Right atrium auricular region (tissue), 2 donors: Measurements from ENCODE around the gene SET. TPM values are rescaled to one million over a fixed set of nuclear protein-coding genes. Genes with fewer than 3 reads are reported as not detected.
A peak's percentile ranks its signal among the peaks of the same experiment; 100 is the strongest.

ENCODE experiments used
- DNase-seq: peaks from one replicate; pipeline ENCODE4 v3.0.0-alpha.2; 2019; ENCODE audit warnings: low spot score
- H3K27ac ChIP-seq, 2 donors: fragments of 200-600 bp; sonication (generic); 1 replicate in 1 of 2; 2 replicates in 1 of 2; pipeline ENCODE4 v1.5.1; 2016 to 2019
- H3K27me3 ChIP-seq, 2 donors: fragments of 200-600 bp; sonication (generic); one replicate each; pipeline versions ENCODE4 v1.5.1 to v1.6.0; 2017 to 2019
- H3K36me3 ChIP-seq: fragments of 200-600 bp; sonication (generic); one replicate; pipeline ENCODE4 v1.5.1; 2016
- H3K4me1 ChIP-seq, 2 donors: fragments of 200-600 bp; sonication (generic); one replicate each; pipeline versions ENCODE4 v1.5.1 to v1.6.0; 2017 to 2019
- H3K4me3 ChIP-seq, 2 donors: fragments of 200-600 bp; sonication (generic); 1 replicate in 1 of 2; 2 replicates in 1 of 2; pipeline ENCODE4 v1.5.1; 2017 to 2019; ENCODE audit warnings: mild to moderate bottlenecking in 1 of 2, moderate library complexity in 1 of 2
- H3K9me3 ChIP-seq, 2 donors: fragments of 200-600 bp; sonication (generic); one replicate each; pipeline ENCODE4 v1.5.1; 2019
- CTCF ChIP-seq, 2 donors: fragments of 200-600 bp; sonication (generic); IDR thresholded peaks; one replicate each; pipeline ENCODE4 v1.5.1; 2019; ENCODE audit warnings: antibody characterized with exemption in 2 of 2
- total RNA-seq, 2 donors: library from RNA; depleted of rRNA; stranded (reverse); fragments of >200 nt; gene quantifications; one replicate each; pipeline ENCODE4 v1.1.0, GENCODE V29; 2016

Gene SET
- total RNA-seq, 2 donors from 2014 or later, result 104 to 125 TPM

- Histone ChIP-seq H3K27me3 (no peaks in the 10 kb centered on the region), H3K36me3 (no peaks in the 10 kb centered on the region), H3K9me3 (no peaks in the 10 kb centered on the region), H3K4me1 (peaks cover 0 to 6% of the 10 kb centered on the region in 2 donors), H3K27ac (no peak overlapping the region), H3K4me3 (no peak overlapping the region)
- TF ChIP-seq CTCF (IDR thresholded peaks at IDR 0.05), result no peak
- no peak for DNase-seq
Observed at GRCh38 chr9:128651798-128652197, 37.2 kb upstream of the SET start.

DNA sequence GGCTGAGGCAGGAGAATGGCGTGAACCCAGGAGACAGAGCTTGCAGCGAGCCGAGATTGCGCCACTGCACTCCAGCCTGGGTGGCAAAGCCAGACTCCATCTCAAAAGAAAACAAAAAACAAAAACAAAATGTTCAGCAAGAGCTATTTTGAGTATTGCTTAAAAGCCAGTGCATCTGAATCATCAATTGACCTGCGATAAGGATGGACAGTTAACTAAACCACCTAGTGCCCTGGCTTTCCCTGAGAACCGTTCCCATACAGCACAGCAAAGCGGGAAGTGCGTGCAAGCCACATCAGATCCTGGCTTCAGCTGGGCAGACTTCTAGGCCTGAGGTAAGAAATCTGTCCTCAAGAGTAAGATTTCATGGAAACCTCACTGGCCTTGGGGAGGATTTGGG, 35.1 kb upstream of the SET start:
- TF ChIP-seq CTCF (IDR thresholded peaks at IDR 0.05), result no peak
- Histone ChIP-seq H3K36me3 (no peaks in the 10 kb centered on the region), H3K4me1 (peaks cover 0 to 6% of the 10 kb centered on the region in 2 donors), H3K9me3 (no peaks in the 10 kb centered on the region), H3K27ac (no peak overlapping the region), H3K27me3 (no peaks in the 10 kb centered on the region), H3K4me3 (no peak overlapping the region)
- DNase-seq, result no peak

DNA sequence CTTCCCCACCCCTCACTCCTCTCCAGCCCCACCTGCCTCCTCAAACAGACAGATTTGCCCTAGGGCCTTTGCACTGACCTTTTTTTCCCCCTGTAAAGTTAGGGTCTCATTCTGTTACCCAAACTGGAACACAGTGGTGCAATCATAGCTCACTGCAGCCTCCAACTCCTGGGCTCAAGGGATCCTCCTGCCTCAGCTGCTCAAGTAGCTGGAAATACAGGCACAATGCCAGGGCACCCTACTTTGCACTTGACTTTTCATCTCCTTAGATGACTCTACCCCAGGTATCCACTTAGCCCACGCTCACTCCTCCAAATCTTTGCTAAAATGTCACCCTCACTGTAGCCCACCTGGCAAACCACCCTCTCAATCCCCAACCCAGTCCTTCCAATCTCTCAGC, 34.5 kb upstream of the SET start:
- H3K27ac ChIP-seq, result no peak overlapping the region
- DNase-seq, result no peak

DNA sequence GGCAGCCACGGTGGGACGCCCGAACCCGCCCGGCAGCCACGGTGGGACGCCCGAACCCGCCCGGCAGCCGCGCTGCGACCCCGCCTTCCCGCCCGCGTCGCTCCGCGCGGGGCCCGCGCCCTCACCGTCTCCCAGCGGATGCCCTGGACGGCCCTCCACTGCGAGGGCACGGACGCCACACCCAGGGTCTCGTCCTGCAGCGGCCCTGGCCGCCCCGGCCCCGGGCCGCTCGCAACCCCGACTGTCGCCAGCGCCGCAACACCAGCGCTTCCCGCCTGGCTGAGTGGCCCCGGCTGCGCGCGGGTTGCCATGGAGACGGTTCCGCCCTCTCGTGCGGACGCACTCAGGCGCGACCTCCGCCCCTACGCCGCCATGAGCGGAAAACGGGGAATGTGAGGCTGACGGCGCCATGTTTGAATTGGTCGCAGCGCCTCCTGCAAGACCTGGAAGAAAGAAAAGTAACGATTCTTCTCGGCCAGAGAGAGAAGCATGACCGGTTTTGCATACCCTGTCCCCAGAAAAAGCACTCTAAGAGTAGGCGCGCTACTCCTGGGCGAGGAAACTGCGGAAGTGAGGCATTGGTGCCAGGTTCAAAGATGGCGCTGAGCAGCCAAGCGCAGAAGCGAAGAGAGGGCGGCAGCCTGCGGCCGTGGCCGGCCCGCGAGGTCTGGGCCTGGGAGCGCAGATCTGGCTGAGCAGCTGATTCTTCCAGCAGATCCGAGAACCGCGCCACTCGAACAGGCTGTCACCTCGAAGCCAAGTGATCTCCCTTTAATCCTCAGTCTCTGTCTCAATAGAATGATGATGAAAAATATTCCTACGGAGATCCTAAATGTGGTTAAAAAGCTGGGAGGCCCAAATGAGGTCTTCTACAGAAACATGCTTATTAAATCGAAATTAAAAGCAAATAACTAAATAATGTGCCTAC, 32.3 kb upstream of the SET start, which contains the start of gene DYNC2I2:
TSS of gene DYNC2I2 (minus strand) at position 432 of the 928 bp plus-strand sequence. CDS start at position 311, 121 bp downstream.
- Histone ChIP-seq H3K36me3 (no peaks in the 10 kb centered on the region), H3K27ac (peak within 1 kb of the TSS; percentile 94 to 97), H3K27me3 (no peaks in the 10 kb centered on the region), H3K4me3 (peak within 1 kb of the TSS; percentile 66 to 75), H3K4me1 (peaks cover 0 to 6% of the 10 kb centered on the region in 2 donors), H3K9me3 (no peaks in the 10 kb centered on the region)
- DNase-seq, result peak; percentile 96
- no peak for TF ChIP-seq CTCF (IDR thresholded peaks at IDR 0.05)

More for the DNA sequence above, 34.5 kb upstream of the SET start:
- Histone ChIP-seq H3K27me3 (no peaks in the 10 kb centered on the region), H3K9me3 (no peaks in the 10 kb centered on the region), H3K36me3 (no peaks in the 10 kb centered on the region), H3K4me1 (peaks cover 0 to 6% of the 10 kb centered on the region in 2 donors), H3K4me3 (no peak overlapping the region)
- no peak for TF ChIP-seq CTCF (IDR thresholded peaks at IDR 0.05)

- no peak for DNase-seq
Observed at GRCh38 chr9:128657344-128657704, 31.7 kb upstream of the SET start.

More at GRCh38 chr9:128657344-128657704, 31.7 kb upstream of the SET start:
- Histone ChIP-seq H3K9me3 (no peaks in the 10 kb centered on the region), H3K4me3 (peak overlapping the region in 1 of 2 donors; percentile 66), H3K36me3 (no peaks in the 10 kb centered on the region), H3K27me3 (no peaks in the 10 kb centered on the region), H3K27ac (peak overlapping the region; percentile 94 to 97), H3K4me1 (peaks cover 0 to 6% of the 10 kb centered on the region in 2 donors)
- no peak for TF ChIP-seq CTCF (IDR thresholded peaks at IDR 0.05)
